KMS-11 (cell line): ENCODE data around the gene MAPK11.

ENCODE experiments used
- H2AFZ ChIP-seq: fragments of 200-600 bp; sonication (generic); 2 replicates; pipeline ENCODE4 v1.6.1; 2016; ENCODE audit warnings: antibody characterized with exemption, mixed run types, low read depth
- H3K27ac ChIP-seq: fragments of 200-600 bp; sonication (generic); 2 replicates; pipeline ENCODE4 v1.6.1; 2016; ENCODE audit warnings: mild to moderate bottlenecking, mixed run types
- H3K27me3 ChIP-seq: fragments of 200-600 bp; sonication (generic); 2 replicates; pipeline ENCODE4 v1.6.1; 2017; ENCODE audit warnings: mild to moderate bottlenecking, low read depth, mixed run types, moderate library complexity; ENCODE audit not compliant: insufficient read depth
- H3K36me3 ChIP-seq: fragments of 200-600 bp; sonication (generic); 2 replicates; pipeline ENCODE4 v1.6.1; 2017; ENCODE audit warnings: mild to moderate bottlenecking, mixed run types; ENCODE audit not compliant: insufficient read depth
- H3K4me1 ChIP-seq: fragments of 200-600 bp; sonication (generic); 2 replicates; pipeline ENCODE4 v1.6.1; 2016; ENCODE audit warnings: mild to moderate bottlenecking, low read depth, mixed run types; ENCODE audit not compliant: poor library complexity, severe bottlenecking
- H3K4me2 ChIP-seq: fragments of 200-600 bp; sonication (generic); 2 replicates; pipeline ENCODE4 v1.7.0; 2016; ENCODE audit warnings: mild to moderate bottlenecking, mixed run types
- H3K4me3 ChIP-seq: fragments of 200-600 bp; sonication (generic); IDR thresholded peaks from 2 replicates; pipeline ENCODE4 v1.6.1; 2017; ENCODE audit warnings: low read depth, low read length, mixed read lengths; ENCODE audit not compliant: insufficient read depth
- H3K79me2 ChIP-seq: fragments of 200-600 bp; sonication (generic); 2 replicates; pipeline ENCODE4 v1.6.1; 2016; ENCODE audit warnings: low read depth, mixed run types; ENCODE audit not compliant: insufficient read depth
- H3K9ac ChIP-seq: fragments of 200-600 bp; sonication (generic); 2 replicates; pipeline ENCODE4 v1.6.1; 2016; ENCODE audit warnings: mild to moderate bottlenecking, mixed run types
- H4K20me1 ChIP-seq: fragments of 200-600 bp; sonication (generic); 2 replicates; pipeline ENCODE4 v1.6.1; 2016; ENCODE audit warnings: mild to moderate bottlenecking, mixed run types; ENCODE audit not compliant: insufficient read depth
- CTCF ChIP-seq: fragments of 200-600 bp; sonication (generic); conservative IDR thresholded peaks from 2 replicates; pipeline ENCODE4 v1.6.1; 2017; ENCODE audit warnings: low read depth, mild to moderate bottlenecking, antibody characterized with exemption, low read length, moderate library complexity, mixed read lengths

Gene MAPK11

DNA sequence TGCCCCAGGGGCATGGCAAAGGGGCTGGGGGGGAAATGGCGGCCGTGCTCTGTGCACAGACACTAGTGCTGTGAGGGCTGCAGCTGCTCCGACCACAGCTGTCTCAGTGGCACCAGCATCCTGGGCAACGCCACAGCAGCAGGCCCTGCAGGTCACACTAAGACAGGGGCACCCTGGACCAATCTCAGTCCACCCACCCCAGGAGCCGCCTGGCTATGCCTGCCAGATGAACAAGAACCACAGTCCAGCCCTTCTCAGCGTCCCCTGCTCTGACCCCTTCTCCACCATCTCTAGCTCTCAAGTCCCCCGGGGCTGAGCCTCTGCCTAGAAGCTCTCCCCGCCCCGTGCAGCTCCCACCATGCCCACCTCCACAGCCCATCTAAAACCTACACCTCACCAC, 41.8 kb downstream of the MAPK11 start:
- no peak overlapping the region for H3K27ac ChIP-seq
- no peak overlapping the region for H3K4me3 ChIP-seq
- no peaks in the 10 kb centered on the region for H3K79me2 ChIP-seq
- no peak overlapping the region for H2AFZ ChIP-seq
- no peaks in the 10 kb centered on the region for H4K20me1 ChIP-seq
- H3K36me3 ChIP-seq, result no peaks in the 10 kb centered on the region
- TF ChIP-seq CTCF, result no peak
- H3K4me2 ChIP-seq, result no peak overlapping the region
- no peak overlapping the region for H3K9ac ChIP-seq
- no peaks in the 10 kb centered on the region for H3K27me3 ChIP-seq
- no peaks in the 10 kb centered on the region for H3K4me1 ChIP-seq

- Histone ChIP-seq H3K79me2 (no peaks in the 10 kb centered on the region), H4K20me1 (no peaks in the 10 kb centered on the region), H3K27me3 (no peaks in the 10 kb centered on the region), H3K27ac (no peak overlapping the region), H3K4me2 (no peak overlapping the region), H3K9ac (no peak overlapping the region), H2AFZ (no peak overlapping the region), H3K4me1 (no peaks in the 10 kb centered on the region), H3K4me3 (no peak overlapping the region), H3K36me3 (no peaks in the 10 kb centered on the region)
- TF ChIP-seq CTCF, result no peak
Measured at GRCh38 chr22:50227579-50228215, 42.5 kb downstream of the MAPK11 start.

DNA sequence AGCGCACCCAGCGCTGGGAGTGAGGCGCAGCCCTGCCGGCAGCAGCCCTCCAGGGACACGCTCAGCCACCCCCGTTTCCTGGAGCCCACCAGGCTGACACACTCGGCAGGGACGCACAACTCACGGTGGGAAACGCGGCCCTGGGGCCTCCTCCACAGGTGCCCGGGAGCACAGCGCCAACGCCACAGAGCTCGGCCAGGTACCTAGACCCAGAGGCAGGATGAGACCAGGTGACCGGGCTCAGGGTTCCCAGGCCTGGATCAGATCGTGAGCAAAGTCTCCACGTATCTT, 43.4 kb downstream of the MAPK11 start:
- H3K79me2 ChIP-seq, result no peaks in the 10 kb centered on the region
- H3K27me3 ChIP-seq, result no peaks in the 10 kb centered on the region
- no peak overlapping the region for H3K4me3 ChIP-seq
- no peak overlapping the region for H2AFZ ChIP-seq
- no peaks in the 10 kb centered on the region for H3K36me3 ChIP-seq
- no peak overlapping the region for H3K27ac ChIP-seq
- H3K9ac ChIP-seq, result no peak overlapping the region
- H4K20me1 ChIP-seq, result no peaks in the 10 kb centered on the region
- no peak overlapping the region for H3K4me2 ChIP-seq
- no peaks in the 10 kb centered on the region for H3K4me1 ChIP-seq
- no peak for TF ChIP-seq CTCF

DNA sequence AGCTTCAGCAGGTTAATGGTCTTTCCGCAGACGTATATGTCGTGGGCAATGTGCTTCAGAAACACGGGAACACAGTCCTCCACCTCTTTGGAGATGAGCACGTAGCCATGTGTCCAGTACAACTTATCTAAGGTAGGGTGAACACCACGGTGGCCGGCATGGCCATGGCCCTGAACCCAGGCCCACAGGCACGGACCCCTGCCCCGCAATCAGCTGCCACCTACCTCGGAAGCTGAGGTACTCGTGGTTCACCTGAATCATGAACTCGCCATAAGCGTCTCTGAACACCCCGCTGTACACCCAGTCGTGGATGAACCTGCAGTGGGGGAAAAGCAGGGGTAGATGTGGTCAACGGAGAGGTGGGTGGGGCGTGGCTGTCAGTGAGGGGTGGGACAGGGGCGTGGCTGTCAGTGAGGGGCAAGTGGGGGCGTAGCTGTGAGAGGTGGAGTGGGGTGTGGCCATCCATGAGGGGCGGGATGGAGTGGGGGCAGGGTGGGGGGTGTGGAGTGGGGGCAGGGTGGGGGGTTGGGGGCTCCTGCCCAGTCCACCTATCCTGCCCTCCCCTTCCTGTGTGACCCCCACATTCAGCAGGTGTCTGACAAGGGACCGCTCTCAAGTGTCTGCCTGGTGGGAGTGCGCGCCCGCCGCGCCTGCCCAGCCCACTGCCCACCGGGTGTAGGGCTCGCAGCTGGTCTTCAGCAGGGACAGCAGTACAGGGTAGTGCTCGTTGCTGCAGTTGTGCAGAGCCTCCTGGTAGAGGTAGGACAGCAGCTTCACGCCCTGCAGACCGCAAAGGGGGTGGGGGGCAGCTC, 43.9 kb downstream of the MAPK11 start:
- no peaks in the 10 kb centered on the region for H3K36me3 ChIP-seq

More for the DNA sequence above, 43.9 kb downstream of the MAPK11 start:
- H3K27me3 ChIP-seq, result no peaks in the 10 kb centered on the region
- H3K79me2 ChIP-seq, result no peaks in the 10 kb centered on the region
- H3K4me1 ChIP-seq, result no peaks in the 10 kb centered on the region
- no peak overlapping the region for H3K27ac ChIP-seq
- no peaks in the 10 kb centered on the region for H4K20me1 ChIP-seq
- no peak overlapping the region for H3K4me3 ChIP-seq
- TF ChIP-seq CTCF, result no peak
- H3K4me2 ChIP-seq, result no peak overlapping the region
- H3K9ac ChIP-seq, result no peak overlapping the region
- H2AFZ ChIP-seq, result no peak overlapping the region
